HepG2 (cell line): ENCODE measurements around the gene AGRP. TPM values are rescaled to one million over a fixed set of nuclear protein-coding genes. Genes with fewer than 3 reads are reported as not detected.
A peak's percentile ranks its signal among the peaks of the same experiment; 100 is the strongest.

Experiments
- CHCHD3 ChIP-seq: sonication (generic); formaldehyde crosslinking; IDR thresholded peaks from 2 replicates; pipeline ENCODE4 v1.8.0; 2022; ENCODE audit warnings: mild to moderate bottlenecking, missing genetic modification reagents, moderate library complexity
- DMAP1 ChIP-seq: IDR thresholded peaks from 2 replicates; pipeline ENCODE4 v1.6.1; 2016
- HIVEP1 ChIP-seq: sonication (generic); formaldehyde crosslinking; IDR thresholded peaks from 2 replicates; pipeline ENCODE4 v1.4.0; 2020; ENCODE audit warnings: mild to moderate bottlenecking, missing genetic modification reagents
- KDM2A ChIP-seq: sonication (generic); formaldehyde crosslinking; IDR thresholded peaks from 2 replicates; pipeline ENCODE4 v1.4.0; 2020; ENCODE audit warnings: low read depth, missing genetic modification reagents, borderline replicate concordance
- KDM4B ChIP-seq: sonication (generic); formaldehyde crosslinking; IDR thresholded peaks from 2 replicates; pipeline ENCODE4 v1.4.0; 2020; ENCODE audit warnings: missing genetic modification reagents
- SAP130 ChIP-seq: IDR thresholded peaks from 2 replicates; pipeline ENCODE4 v1.6.1; 2016; ENCODE audit warnings: low read depth
- SKI ChIP-seq: fragments of 450-650 bp; IDR thresholded peaks from one replicate; pipeline ENCODE4 v1.6.1; 2018; ENCODE audit warnings: mild to moderate bottlenecking; ENCODE audit not compliant: partially characterized antibody
- SP5 ChIP-seq: IDR thresholded peaks from 2 replicates; pipeline ENCODE4 v1.6.1; 2016; ENCODE audit warnings: low read depth, borderline replicate concordance
- TRIM24 ChIP-seq: sonication (generic); formaldehyde crosslinking; IDR thresholded peaks from 2 replicates; pipeline ENCODE4 v1.8.0; 2022; ENCODE audit warnings: mild to moderate bottlenecking, missing genetic modification reagents
- ZBTB7A ChIP-seq: sonication (generic); formaldehyde crosslinking; IDR thresholded peaks from 2 replicates; pipeline ENCODE4 v1.8.0; 2022; ENCODE audit warnings: mild to moderate bottlenecking, missing genetic modification reagents
- ZFP41 ChIP-seq: sonication (generic); formaldehyde crosslinking; IDR thresholded peaks from 2 replicates; pipeline ENCODE4 v1.4.0; 2020; ENCODE audit warnings: mild to moderate bottlenecking, missing genetic modification reagents, borderline replicate concordance
- ZNF713 ChIP-seq: sonication (generic); formaldehyde crosslinking; IDR thresholded peaks from 2 replicates; pipeline ENCODE4 v1.4.0; 2020; ENCODE audit warnings: mild to moderate bottlenecking, missing genetic modification reagents
- polyA plus RNA-seq, 8 experiments: library from polyadenylated mRNA; depleted of rRNA in 3 of 8; stranded (reverse) in 7 of 8; unstranded in 1 of 8; fragments of >200 nt; fragmentation: Illumina TruSeq in 4 of 8; extraction: Trizol in 4 of 8; gene quantifications; 2 replicates each; pipeline versions ENCODE4 v1.2.1 to v1.2.3, GENCODE V29; 2011 to 2016; ENCODE audit warnings: low read depth in 4 of 8, missing spikeins in 1 of 8, mixed read lengths in 1 of 8; ENCODE audit not compliant: insufficient read depth in 1 of 8
- total RNA-seq, 5 experiments: library from RNA; depleted of rRNA; stranded (reverse); fragments of >200 nt; fragmentation: Illumina TruSeq; extraction: Trizol; gene quantifications; 2 replicates each; pipeline ENCODE4 v1.2.3, GENCODE V29; 2016; ENCODE audit warnings: low read depth in 1 of 5
- TF ChIP-seq, protein P1 (sequence below): sonication (generic); formaldehyde crosslinking; IDR thresholded peaks from 2 replicates; pipeline ENCODE4 v1.4.0; 2020; ENCODE audit warnings: low read depth, missing genetic modification reagents
- TF ChIP-seq, protein P2 (sequence below): sonication (generic); formaldehyde crosslinking; IDR thresholded peaks from 2 replicates; pipeline ENCODE4 v1.8.1; 2023; ENCODE audit warnings: mild to moderate bottlenecking, missing genetic modification reagents
- TF ChIP-seq, protein P3 (sequence below): sonication (generic); formaldehyde crosslinking; IDR thresholded peaks from 2 replicates; pipeline ENCODE4 v1.9.0; 2022; ENCODE audit warnings: missing genetic modification reagents, mild to moderate bottlenecking, borderline replicate concordance
- TF ChIP-seq, protein P4 (sequence below): IDR thresholded peaks from 2 replicates; pipeline ENCODE4 v1.6.1; 2016; ENCODE audit warnings: missing genetic modification reagents, missing compliant biosample characterization
- TF ChIP-seq, protein P5 (sequence below), 2 experiments: sonication (generic) in 1 of 2; formaldehyde crosslinking in 1 of 2; IDR thresholded peaks; 2 replicates each; pipeline versions ENCODE4 v1.4.0 to v1.6.1; 2018 to 2020; ENCODE audit warnings: missing genetic modification reagents in 2 of 2, borderline replicate concordance in 1 of 2, low read depth in 1 of 2, mild to moderate bottlenecking in 1 of 2, missing biosample characterization in 1 of 2
- TF ChIP-seq, protein P6 (sequence below): sonication (generic); formaldehyde crosslinking; IDR thresholded peaks from 2 replicates; pipeline ENCODE4 v1.4.0; 2020; ENCODE audit warnings: mild to moderate bottlenecking, missing genetic modification reagents

AGRP gene
- total and polyA plus RNA-seq, 2 of the 13 experiments (the other 11 are each of a cell fraction or from before 2014, with no cell fraction given): not detected

DNA sequence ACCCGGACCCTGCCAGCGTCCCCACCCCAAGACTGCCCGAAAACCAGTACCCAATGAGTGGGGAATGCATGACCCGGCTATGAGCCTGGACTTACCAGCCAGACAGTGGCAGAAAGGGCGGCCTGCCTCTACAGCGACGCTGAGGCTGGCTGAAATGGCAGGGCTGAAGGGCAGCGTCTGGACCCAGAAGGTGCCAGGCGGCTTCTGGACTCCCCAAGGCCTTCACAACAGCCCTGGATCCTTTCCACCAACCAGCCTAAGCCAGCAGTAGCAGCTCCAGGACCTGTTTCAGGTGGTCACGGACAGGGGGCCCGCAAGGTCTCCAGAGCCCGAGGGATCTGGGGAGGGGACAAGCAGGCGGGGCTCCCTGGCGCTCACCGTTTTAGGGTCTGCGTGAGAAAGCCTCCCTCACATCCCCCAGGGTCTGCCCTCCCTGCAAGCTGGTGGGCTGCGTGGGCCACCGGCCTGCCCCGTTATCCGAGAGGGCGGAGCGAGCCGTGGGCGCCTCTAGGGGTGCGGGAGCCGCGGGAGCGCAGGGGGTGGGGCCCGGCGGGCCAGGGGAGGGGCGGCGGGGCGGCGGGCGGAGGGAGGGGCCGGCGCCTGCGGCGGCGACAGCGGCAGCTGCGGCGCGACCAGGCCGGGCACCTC lies 45.0 kb upstream of the AGRP start, which contains the start of gene RIPOR1 (continued):
- TF ChIP-seq, protein P1, sequence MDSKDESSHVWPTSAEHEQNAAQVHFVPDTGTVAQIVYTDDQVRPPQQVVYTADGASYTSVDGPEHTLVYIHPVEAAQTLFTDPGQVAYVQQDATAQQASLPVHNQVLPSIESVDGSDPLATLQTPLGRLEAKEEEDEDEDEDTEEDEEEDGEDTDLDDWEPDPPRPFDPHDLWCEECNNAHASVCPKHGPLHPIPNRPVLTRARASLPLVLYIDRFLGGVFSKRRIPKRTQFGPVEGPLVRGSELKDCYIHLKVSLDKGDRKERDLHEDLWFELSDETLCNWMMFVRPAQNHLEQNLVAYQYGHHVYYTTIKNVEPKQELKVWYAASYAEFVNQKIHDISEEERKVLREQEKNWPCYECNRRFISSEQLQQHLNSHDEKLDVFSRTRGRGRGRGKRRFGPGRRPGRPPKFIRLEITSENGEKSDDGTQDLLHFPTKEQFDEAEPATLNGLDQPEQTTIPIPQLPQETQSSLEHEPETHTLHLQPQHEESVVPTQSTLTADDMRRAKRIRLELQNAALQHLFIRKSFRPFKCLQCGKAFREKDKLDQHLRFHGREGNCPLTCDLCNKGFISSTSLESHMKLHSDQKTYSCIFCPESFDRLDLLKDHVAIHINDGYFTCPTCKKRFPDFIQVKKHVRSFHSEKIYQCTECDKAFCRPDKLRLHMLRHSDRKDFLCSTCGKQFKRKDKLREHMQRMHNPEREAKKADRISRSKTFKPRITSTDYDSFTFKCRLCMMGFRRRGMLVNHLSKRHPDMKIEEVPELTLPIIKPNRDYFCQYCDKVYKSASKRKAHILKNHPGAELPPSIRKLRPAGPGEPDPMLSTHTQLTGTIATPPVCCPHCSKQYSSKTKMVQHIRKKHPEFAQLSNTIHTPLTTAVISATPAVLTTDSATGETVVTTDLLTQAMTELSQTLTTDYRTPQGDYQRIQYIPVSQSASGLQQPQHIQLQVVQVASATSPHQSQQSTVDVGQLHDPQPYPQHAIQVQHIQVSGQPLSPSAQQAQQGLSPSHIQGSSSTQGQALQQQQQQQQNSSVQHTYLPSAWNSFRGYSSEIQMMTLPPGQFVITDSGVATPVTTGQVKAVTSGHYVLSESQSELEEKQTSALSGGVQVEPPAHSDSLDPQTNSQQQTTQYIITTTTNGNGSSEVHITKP (CRISPR knock-in tag): peak; percentile 9; the same call in 1 of the 2 replicates
- peak; percentile 33; the same call in 1 of the 2 replicates for TF ChIP-seq DMAP1 (CRISPR knock-in tag)
- no peak for TF ChIP-seq ZFP41 (CRISPR knock-in tag)
- TF ChIP-seq, protein P2, sequence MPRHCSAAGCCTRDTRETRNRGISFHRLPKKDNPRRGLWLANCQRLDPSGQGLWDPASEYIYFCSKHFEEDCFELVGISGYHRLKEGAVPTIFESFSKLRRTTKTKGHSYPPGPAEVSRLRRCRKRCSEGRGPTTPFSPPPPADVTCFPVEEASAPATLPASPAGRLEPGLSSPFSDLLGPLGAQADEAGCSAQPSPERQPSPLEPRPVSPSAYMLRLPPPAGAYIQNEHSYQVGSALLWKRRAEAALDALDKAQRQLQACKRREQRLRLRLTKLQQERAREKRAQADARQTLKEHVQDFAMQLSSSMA (CRISPR knock-in tag): 0 out of 2 replicates have a peak, but pooled peaks have one; percentile 5
- TF ChIP-seq, protein P3, sequence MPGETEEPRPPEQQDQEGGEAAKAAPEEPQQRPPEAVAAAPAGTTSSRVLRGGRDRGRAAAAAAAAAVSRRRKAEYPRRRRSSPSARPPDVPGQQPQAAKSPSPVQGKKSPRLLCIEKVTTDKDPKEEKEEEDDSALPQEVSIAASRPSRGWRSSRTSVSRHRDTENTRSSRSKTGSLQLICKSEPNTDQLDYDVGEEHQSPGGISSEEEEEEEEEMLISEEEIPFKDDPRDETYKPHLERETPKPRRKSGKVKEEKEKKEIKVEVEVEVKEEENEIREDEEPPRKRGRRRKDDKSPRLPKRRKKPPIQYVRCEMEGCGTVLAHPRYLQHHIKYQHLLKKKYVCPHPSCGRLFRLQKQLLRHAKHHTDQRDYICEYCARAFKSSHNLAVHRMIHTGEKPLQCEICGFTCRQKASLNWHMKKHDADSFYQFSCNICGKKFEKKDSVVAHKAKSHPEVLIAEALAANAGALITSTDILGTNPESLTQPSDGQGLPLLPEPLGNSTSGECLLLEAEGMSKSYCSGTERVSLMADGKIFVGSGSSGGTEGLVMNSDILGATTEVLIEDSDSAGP (CRISPR knock-in tag): peak; percentile 70; the same call in 1 of the 2 replicates
- no peak for TF ChIP-seq SKI
- TF ChIP-seq SP5: peak; percentile 74
- TF ChIP-seq ZNF713: peak; percentile 91
- peak; percentile 72; the same call in 1 of the 2 replicates for TF ChIP-seq HIVEP1 (CRISPR knock-in tag)
- 0 out of 2 replicates have a peak, but pooled peaks have one; percentile 29 for TF ChIP-seq KDM4B (CRISPR knock-in tag)
- TF ChIP-seq, protein P4, sequence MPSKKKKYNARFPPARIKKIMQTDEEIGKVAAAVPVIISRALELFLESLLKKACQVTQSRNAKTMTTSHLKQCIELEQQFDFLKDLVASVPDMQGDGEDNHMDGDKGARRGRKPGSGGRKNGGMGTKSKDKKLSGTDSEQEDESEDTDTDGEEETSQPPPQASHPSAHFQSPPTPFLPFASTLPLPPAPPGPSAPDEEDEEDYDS (CRISPR knock-in tag): peak; percentile 23; the same call in 1 of the 2 replicates
- TF ChIP-seq, protein P5, sequence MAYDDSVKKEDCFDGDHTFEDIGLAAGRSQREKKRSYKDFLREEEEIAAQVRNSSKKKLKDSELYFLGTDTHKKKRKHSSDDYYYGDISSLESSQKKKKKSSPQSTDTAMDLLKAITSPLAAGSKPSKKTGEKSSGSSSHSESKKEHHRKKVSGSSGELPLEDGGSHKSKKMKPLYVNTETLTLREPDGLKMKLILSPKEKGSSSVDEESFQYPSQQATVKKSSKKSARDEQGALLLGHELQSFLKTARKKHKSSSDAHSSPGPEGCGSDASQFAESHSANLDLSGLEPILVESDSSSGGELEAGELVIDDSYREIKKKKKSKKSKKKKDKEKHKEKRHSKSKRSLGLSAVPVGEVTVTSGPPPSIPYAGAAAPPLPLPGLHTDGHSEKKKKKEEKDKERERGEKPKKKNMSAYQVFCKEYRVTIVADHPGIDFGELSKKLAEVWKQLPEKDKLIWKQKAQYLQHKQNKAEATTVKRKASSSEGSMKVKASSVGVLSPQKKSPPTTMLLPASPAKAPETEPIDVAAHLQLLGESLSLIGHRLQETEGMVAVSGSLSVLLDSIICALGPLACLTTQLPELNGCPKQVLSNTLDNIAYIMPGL (CRISPR knock-in tag; IDR thresholded peaks at IDR 0.05; ENCODE audit: borderline replicate concordance in 1 of 2, low read depth in 1 of 2): peak; percentile 22 to 49; a peak in 2 of 4 replicates
- TF ChIP-seq SAP130: peak; percentile 4; the same call in 1 of the 2 replicates
- no peak for TF ChIP-seq TRIM24 (CRISPR knock-in tag)
- TF ChIP-seq CHCHD3 (CRISPR knock-in tag): 0 out of 2 replicates have a peak, but pooled peaks have one; percentile 86
- TF ChIP-seq, protein P6, sequence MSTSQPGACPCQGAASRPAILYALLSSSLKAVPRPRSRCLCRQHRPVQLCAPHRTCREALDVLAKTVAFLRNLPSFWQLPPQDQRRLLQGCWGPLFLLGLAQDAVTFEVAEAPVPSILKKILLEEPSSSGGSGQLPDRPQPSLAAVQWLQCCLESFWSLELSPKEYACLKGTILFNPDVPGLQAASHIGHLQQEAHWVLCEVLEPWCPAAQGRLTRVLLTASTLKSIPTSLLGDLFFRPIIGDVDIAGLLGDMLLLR: peak; percentile 69; the same call in 1 of the 2 replicates
- peak; percentile 17; the same call in 1 of the 2 replicates for TF ChIP-seq ZBTB7A (CRISPR knock-in tag)
- peak; percentile 75 for TF ChIP-seq KDM2A (CRISPR knock-in tag)
